Fibroblast of gingiva (primary cell): ENCODE data around the gene EIF2S2.
A peak's percentile ranks its signal among the peaks of the same experiment; 100 is the strongest.

Source experiments
- DNase-seq: peaks from one replicate; pipeline ENCODE4 v3.0.0-alpha.2; 2011; ENCODE audit warnings: low read depth

EIF2S2 gene

DNA sequence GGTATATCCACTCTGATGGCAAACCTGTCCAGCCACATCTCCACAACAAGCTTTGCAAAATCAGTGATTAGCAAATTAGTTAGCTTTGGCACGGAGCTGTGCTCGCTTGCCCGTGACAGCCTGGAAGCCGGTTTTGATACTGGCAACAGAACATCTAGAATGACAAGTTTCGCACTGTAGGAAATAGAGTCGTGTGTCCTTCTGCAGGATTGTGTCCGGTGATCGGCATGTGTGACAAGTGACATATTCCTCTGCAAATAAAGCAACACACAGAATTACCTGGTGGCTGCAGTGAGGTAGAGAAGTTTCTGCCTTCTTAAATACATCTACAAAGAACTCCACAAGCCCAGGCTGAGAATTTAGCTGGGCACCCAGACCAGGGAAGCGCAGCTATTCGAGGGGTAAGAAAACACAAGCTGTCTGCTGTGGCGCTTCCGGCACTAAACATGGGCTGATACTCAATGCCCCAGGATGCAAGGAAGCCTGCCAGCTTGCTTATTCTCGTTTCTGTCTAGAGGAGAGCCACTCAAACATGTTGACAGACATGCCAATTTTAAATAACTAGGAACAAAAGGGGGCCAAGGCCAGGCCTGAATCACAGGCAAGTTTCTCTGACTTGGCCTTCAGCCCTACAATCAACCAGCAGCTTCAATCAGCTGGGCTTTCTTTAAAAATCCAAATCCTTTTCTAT, 22.2 kb downstream of the EIF2S2 start:
- DNase-seq, result no peak

DNA sequence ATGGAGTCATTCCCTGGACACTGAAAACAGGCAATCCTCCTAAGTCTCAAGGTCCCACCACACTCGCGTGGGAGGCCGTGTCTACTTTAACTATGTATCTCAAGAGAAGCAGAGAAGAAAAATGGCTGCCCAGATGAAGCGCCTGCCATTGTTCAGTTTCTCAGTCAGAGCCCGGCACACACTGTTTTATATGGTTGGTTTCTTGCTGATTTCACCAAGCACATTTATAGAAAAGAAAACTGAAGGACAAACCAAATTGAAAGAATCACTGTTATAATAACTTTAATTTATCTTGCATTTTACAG, 22.9 kb downstream of the EIF2S2 start:
- no peak for DNase-seq

- no peak for DNase-seq
Observed at GRCh38 chr20:34088305-34089174, 23.5 kb downstream of the EIF2S2 start.

DNA sequence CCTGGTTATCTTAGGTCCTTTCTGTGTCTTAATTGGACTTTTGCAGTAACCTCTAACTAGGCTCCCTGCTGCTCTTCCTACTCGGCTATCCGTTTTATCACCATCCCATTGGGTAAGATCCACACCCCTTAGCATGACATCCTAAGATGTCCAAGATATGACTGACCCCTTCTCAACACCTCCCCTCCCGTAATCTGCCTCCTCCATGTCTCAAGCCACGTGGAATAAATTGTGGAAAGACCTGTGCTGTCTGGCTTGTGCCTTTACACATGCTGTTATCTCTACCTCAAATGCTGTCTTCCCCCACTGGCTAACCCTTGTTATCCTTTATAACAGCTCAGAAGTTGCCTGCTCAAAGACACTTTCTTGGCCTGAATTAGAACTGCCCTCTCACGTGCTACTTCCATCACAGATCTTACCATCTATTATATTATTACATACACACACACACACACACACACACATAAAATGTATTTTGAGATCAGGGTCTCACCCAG, 26.5 kb downstream of the EIF2S2 start:
- no peak for DNase-seq

DNA sequence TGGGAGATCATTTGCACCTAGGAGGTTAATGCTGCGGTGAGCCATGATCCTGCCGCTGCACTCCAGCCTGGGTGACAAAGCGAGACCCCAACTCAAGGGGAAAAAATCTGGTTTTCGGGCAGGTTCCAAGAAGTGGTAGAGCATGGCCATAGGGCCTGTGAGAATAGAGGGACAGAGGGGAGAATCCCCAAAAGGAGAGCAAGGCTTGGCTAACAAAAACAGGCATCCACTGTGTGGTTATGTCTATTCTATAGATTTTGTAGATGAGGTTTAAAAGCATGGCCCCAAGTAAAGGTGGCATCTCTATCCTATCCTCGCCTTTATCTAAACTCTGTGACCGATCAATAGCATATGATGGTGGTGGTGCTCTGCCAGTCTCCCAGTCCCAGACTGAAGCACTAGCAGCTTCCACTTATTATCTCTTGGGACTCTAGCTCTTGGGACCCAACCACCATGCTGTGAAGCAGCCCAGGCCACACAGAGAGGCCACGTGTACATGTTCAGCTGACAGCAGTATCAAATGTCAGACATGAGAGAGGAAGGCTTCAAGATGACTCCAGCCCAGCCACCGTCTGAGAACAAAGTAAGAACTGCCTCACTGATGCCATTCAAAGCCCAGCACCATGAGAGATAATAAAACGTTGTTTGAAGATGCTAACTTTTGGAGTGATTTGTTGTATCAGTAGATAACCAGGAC, 27.7 kb downstream of the EIF2S2 start:
- no peak for DNase-seq

- DNase-seq, result no peak
Observed at GRCh38 chr20:34083781-34084180, 28.3 kb downstream of the EIF2S2 start.

DNA sequence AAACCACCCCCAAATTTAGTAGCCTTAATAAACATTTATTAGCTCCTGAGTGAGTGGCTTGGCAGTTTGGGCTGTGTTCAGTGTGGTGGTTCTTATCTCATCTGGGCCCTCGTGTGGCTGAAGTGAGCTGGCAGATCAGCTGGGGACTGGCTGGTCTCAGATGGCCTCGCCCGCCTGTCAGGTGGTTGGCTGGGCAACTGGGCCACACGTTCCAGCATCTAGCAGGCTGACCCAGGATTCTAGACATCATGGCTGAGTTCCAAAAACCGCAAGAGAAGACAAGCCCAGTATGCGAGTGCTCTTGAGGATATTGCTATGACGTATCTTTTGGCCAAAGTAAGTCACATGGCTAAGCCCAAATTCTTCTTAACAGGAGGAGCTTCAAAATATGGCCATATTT, 28.9 kb downstream of the EIF2S2 start:
- peak; percentile 92 for DNase-seq

DNA sequence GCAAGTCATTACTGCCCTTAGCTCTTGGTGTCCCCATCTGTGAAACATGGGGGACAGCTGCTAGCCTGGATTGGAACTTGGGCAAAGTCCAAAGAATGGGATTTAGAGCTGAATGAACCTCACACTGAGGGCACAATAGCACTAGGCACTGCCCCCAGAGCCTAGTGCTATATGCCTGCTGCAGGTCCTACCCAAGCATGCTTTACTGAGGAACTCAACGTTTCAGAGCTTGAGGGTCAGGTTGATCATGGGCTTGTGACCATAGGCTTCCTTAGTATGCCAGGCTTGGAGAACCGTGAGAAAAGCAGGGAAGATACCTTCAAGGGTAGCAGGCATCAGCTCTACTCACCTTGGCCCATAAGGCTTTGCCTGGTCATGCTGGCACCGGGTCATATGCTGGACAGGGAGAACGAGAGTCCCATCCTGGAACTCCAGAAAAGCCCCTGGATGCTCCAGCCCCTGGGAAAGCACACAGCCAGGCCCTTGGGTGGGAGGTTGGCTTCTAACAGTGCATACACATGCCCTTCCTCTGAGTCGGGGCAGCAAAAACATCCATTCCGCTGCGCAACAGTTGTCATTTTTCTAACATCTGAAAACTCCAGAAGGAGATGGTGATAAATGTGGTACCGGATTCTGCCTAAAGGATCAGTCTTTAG, 29.7 kb downstream of the EIF2S2 start:
- DNase-seq, result no peak

DNA sequence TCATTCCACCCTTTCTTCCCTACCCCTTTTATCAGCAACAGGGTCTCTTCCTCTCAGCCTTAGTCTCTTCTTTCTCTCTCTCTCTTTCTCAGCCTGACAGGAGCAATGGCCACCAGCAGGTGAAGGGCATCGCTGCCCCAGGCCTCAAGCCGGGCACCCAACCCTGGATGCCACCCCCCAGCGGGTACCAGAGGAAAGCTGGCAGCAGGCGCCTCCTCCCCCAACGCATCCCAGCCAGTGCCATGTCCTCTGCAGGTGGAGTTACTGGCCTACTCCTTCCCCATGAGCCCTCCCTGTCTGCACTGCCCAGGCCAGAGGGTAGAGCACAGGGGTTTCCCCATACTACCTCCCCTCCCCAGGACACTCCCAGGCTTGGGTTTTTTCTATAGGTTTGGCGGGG, 32.2 kb downstream of the EIF2S2 start:
- no peak for DNase-seq

- DNase-seq, result no peak
Observed at GRCh38 chr20:34078540-34078939, 33.5 kb downstream of the EIF2S2 start.

GRCh38 chr20:34076952-34077351, 35.1 kb downstream of the EIF2S2 start:
- no peak for DNase-seq

DNA sequence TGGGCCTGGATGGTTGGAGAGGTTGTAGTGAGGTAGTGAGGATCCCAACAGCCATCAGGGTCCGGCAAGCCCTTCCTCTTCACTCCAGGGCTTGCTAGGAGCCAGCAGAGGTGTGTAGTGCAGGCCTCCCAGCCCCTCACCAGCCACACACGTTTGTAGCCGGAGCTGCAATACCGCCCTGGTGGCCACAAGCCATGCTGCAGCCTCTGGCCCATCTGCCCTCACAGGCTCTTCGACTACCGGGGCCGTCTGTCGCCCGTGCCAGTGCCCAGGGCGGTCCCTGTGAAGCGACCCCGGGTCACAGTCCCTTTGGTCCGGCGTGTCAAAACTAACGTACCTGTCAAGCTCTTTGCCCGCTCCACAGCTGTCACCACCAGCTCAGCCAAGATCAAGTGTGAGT, 36.4 kb downstream of the EIF2S2 start:
- DNase-seq, result no peak

- DNase-seq, result no peak
Observed at GRCh38 chr20:34074101-34074760, 37.8 kb downstream of the EIF2S2 start.

- DNase-seq, result no peak
Observed at GRCh38 chr20:34072778-34073177, 39.3 kb downstream of the EIF2S2 start.

- no peak for DNase-seq
Observed at GRCh38 chr20:34072076-34072475, 40.0 kb downstream of the EIF2S2 start.

- DNase-seq, result no peak
Observed at GRCh38 chr20:34070859-34071258, 41.2 kb downstream of the EIF2S2 start.

- no peak for DNase-seq
Observed at GRCh38 chr20:34070079-34070439, 42.0 kb downstream of the EIF2S2 start.

- peak; percentile 69 for DNase-seq
Observed at GRCh38 chr20:34069341-34070078, 42.5 kb downstream of the EIF2S2 start.

DNA sequence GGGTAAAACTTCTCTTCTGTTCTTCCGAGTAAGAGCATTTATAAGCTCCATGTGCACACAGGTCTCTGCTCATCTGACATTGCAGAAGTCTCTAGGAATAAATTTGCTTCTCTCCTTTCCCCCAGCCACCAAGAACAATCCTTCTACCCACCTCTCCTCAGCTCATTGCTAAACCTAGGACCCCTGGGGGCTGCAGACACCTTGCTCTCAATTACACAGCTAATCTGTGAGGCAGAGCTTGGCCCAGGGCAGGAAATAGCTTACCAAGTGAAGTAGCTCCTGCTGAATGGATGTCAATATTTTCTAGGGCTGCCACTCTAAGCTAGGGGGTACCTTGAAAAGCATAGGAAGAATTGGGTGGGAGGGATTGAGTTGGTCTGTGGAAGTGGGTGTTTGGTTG, 44.0 kb downstream of the EIF2S2 start:
- DNase-seq, result no peak

DNA sequence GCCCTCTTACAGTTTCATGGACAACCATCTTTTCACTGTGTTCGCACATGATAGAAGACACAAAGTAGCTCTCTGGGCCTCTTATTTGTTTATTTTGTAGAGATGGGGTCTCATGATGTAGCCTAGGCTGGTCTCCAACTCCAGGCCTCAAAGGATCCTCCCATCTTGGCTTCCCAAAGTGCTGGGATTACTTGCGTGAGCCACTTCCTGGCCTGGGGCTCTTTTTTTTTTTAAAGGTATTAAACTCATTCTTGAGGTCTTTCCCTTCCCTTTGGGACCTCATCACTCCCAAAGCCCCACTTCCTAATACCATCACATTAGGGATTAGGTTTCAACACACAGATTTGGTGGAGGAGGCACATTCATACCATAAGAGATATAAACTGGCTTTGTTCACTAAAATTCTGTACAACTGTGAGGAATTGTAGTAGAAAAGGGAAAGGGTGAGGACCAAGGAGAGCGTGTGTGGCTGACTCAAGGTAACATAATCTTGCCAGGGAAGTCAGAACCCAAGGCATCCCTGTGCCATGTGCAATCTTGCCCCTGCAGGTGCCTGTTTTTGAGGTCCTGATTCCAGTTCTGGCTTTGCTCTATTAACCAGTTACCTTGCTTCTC, 45.5 kb downstream of the EIF2S2 start:
- DNase-seq, result peak; percentile 72

GRCh38 chr20:34065260-34065659, 46.8 kb downstream of the EIF2S2 start:
- no peak for DNase-seq
